Calu3 (cell line): ENCODE data around the gene CNTN3. TPM values are rescaled to one million over a fixed set of nuclear protein-coding genes. Genes with fewer than 3 reads are reported as not detected.

ENCODE experiments used
- BruUV-seq: library from RNA; stranded (reverse); fragments of 400-500 nt; replicated peaks from 2 replicates; lab custom pipeline; 2021; lab: Mats Ljungman, UMichigan
- CTCF ChIA-PET: fragments of 300-600 bp; sonication (Branson Sonifier 250); formaldehyde crosslinking; loops from one replicate; lab custom pipeline; 2022; ENCODE audit warnings: antibody characterized with exemption; lab: Charles Lee
- DNase-seq: peaks from one replicate; pipeline ENCODE4 v3.0.0; 2022
- H3K27ac Mint-ChIP-seq: one replicate; pipeline ENCODE4 v1.8.0; 2022; ENCODE audit warnings: mixed read lengths; ENCODE audit not compliant: unreplicated experiment
- H3K27me3 Mint-ChIP-seq: one replicate; pipeline ENCODE4 v1.8.0; 2022; ENCODE audit warnings: mixed read lengths; ENCODE audit not compliant: unreplicated experiment
- H3K36me3 Mint-ChIP-seq: one replicate; pipeline ENCODE4 v1.8.0; 2022; ENCODE audit warnings: mild to moderate bottlenecking, moderate library complexity, mixed read lengths; ENCODE audit not compliant: insufficient read depth, unreplicated experiment
- H3K4me1 Mint-ChIP-seq: one replicate; pipeline ENCODE4 v1.8.0; 2022; ENCODE audit warnings: mild to moderate bottlenecking, low read depth, mixed read lengths; ENCODE audit not compliant: unreplicated experiment
- H3K4me3 Mint-ChIP-seq: one replicate; pipeline ENCODE4 v1.8.0; 2022; ENCODE audit warnings: mild to moderate bottlenecking, low read depth, moderate library complexity, mixed read lengths; ENCODE audit not compliant: unreplicated experiment
- H3K9me3 Mint-ChIP-seq: one replicate; pipeline ENCODE4 v1.8.0; 2022; ENCODE audit warnings: low read depth, mixed read lengths; ENCODE audit not compliant: unreplicated experiment
- CTCF ChIP-seq: fragments of 200-600 bp; IDR thresholded peaks from one replicate; pipeline ENCODE4 v1.8.0; 2022; ENCODE audit warnings: antibody characterized with exemption; ENCODE audit not compliant: unreplicated experiment
- intact Hi-C: fragments of 100-400 bp; cut with micrococcal nuclease; formaldehyde crosslinking; loops from one replicate; pipeline ENCODE4 v1.10.0; 2022; ENCODE audit not compliant: unreplicated experiment
- total RNA-seq: library from RNA; stranded (reverse); gene quantifications from 2 replicates; pipeline ENCODE4 v1.2.3, GENCODE V29; 2022

CNTN3 gene
- total RNA-seq, 1 experiment from 2014 or later = not detected

- no peaks in the 10 kb centered on the region for H3K36me3 Mint-ChIP-seq
- BruUV-seq = no TSS peak
- no peak overlapping the region for H3K4me3 Mint-ChIP-seq
- H3K4me1 Mint-ChIP-seq = no peaks in the 10 kb centered on the region
- intact Hi-C loops = no loop called here
- no peak for TF ChIP-seq CTCF
- no peak for DNase-seq
- H3K9me3 Mint-ChIP-seq = peaks cover 4% of the 10 kb centered on the region
- CTCF ChIA-PET = no interaction called here
- no peaks in the 10 kb centered on the region for H3K27me3 Mint-ChIP-seq
- H3K27ac Mint-ChIP-seq = no peak overlapping the region
These were observed 23.1 kb downstream of the CNTN3 start for GRCh38 chr3:74591342-74591741.

GRCh38 chr3:74590620-74591262 lies 23.7 kb downstream of the CNTN3 start:
- no peaks in the 10 kb centered on the region for H3K36me3 Mint-ChIP-seq
- CTCF ChIA-PET = no interaction called here

GRCh38 chr3:74584782-74585181 lies 29.7 kb downstream of the CNTN3 start:
- BruUV-seq = no TSS peak
- no peak for TF ChIP-seq CTCF
- Mint-ChIP-seq H3K9me3 (peaks cover 5% of the 10 kb centered on the region), H3K4me1 (no peaks in the 10 kb centered on the region), H3K36me3 (no peaks in the 10 kb centered on the region), H3K27me3 (no peaks in the 10 kb centered on the region), H3K27ac (no peak overlapping the region), H3K4me3 (no peak overlapping the region)
- CTCF ChIA-PET = no interaction called here
- intact Hi-C loops = no loop called here
- no peak for DNase-seq

More at GRCh38 chr3:74590620-74591262, 23.7 kb downstream of the CNTN3 start:
- no peak overlapping the region for H3K27ac Mint-ChIP-seq
- DNase-seq = no peak
- no peak for TF ChIP-seq CTCF
- H3K9me3 Mint-ChIP-seq = peaks cover 4% of the 10 kb centered on the region
- intact Hi-C loops = no loop called here
- H3K27me3 Mint-ChIP-seq = no peaks in the 10 kb centered on the region
- BruUV-seq = no TSS peak
- no peak overlapping the region for H3K4me3 Mint-ChIP-seq
- H3K4me1 Mint-ChIP-seq = no peaks in the 10 kb centered on the region

GRCh38 chr3:74582982-74583381 lies 31.5 kb downstream of the CNTN3 start:
- Mint-ChIP-seq H3K27me3 (no peaks in the 10 kb centered on the region), H3K4me1 (no peaks in the 10 kb centered on the region), H3K36me3 (no peaks in the 10 kb centered on the region), H3K9me3 (peaks cover 10% of the 10 kb centered on the region), H3K27ac (no peak overlapping the region), H3K4me3 (no peak overlapping the region)
- CTCF ChIA-PET = no interaction called here
- BruUV-seq = no TSS peak
- intact Hi-C loops = no loop called here
- no peak for TF ChIP-seq CTCF
- DNase-seq = no peak
